Measurements from ENCODE around the gene KLHL13.
"Not testable (repeated sequence)": the region's sequence is repeated elsewhere in the genome, so short reads cannot be mapped to it uniquely, and the experiment has no call there.

Gene KLHL13

GRCh38 chrX:118026631-118027030 lies 90.0 kb downstream of the KLHL13 start:
- TF ChIP-seq, protein P1, sequence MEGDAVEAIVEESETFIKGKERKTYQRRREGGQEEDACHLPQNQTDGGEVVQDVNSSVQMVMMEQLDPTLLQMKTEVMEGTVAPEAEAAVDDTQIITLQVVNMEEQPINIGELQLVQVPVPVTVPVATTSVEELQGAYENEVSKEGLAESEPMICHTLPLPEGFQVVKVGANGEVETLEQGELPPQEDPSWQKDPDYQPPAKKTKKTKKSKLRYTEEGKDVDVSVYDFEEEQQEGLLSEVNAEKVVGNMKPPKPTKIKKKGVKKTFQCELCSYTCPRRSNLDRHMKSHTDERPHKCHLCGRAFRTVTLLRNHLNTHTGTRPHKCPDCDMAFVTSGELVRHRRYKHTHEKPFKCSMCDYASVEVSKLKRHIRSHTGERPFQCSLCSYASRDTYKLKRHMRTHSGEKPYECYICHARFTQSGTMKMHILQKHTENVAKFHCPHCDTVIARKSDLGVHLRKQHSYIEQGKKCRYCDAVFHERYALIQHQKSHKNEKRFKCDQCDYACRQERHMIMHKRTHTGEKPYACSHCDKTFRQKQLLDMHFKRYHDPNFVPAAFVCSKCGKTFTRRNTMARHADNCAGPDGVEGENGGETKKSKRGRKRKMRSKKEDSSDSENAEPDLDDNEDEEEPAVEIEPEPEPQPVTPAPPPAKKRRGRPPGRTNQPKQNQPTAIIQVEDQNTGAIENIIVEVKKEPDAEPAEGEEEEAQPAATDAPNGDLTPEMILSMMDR (IDR thresholded peaks at IDR 0.05) = no peak
- H3K27ac ChIP-seq = no peak overlapping the region
- no peaks in the 10 kb centered on the region for H3K79me2 ChIP-seq
- H2AFZ ChIP-seq = no peak overlapping the region
- H3K9me3 ChIP-seq (ENCODE audit: control insufficient read depth, low read length) = no peaks in the 10 kb centered on the region
- no peaks in the 10 kb centered on the region for H3K4me1 ChIP-seq
- H3K9ac ChIP-seq = no peak overlapping the region
- no peak overlapping the region for H3K4me2 ChIP-seq (ENCODE audit: low read length)
- no peaks in the 10 kb centered on the region for H3K36me3 ChIP-seq (ENCODE audit: control insufficient read depth, insufficient read depth, low read length)
- no peaks in the 10 kb centered on the region for H3K27me3 ChIP-seq (ENCODE audit: control insufficient read depth, insufficient read depth, low read length)
- H3K4me3 ChIP-seq (ENCODE audit: low read depth, low read length) = no peak overlapping the region

DNA sequence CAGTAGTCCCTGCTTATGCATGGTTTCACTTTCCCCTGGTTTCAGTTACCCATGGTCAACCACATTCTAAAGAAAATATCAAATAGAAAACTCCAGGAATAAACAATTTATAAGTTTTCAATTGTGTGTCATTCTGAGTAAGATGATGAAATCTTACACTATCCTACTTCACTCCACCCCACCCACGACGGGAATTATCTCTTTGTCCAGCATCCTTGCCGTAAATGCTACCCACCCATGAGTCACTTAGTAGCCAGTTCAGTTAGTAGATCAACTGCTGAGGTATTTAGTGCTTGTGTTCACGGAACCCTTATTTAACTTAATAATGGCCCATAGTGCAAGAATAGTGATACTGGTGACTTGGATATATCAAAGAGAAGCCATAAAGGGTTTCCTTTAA lies 91.4 kb downstream of the KLHL13 start:
- TF ChIP-seq, protein P1 (IDR thresholded peaks at IDR 0.05) = no peak
- no peaks in the 10 kb centered on the region for H3K36me3 ChIP-seq (ENCODE audit: control insufficient read depth, insufficient read depth, low read length)
- no peak overlapping the region for H2AFZ ChIP-seq
- H3K79me2 ChIP-seq = no peaks in the 10 kb centered on the region
- no peak overlapping the region for H3K4me3 ChIP-seq (ENCODE audit: low read depth, low read length)
- H3K4me2 ChIP-seq (ENCODE audit: low read length) = no peak overlapping the region
- H3K9ac ChIP-seq = no peak overlapping the region
- no peaks in the 10 kb centered on the region for H3K27me3 ChIP-seq (ENCODE audit: control insufficient read depth, insufficient read depth, low read length)
- no peaks in the 10 kb centered on the region for H3K4me1 ChIP-seq
- H3K9me3 ChIP-seq (ENCODE audit: control insufficient read depth, low read length) = no peaks in the 10 kb centered on the region
- no peak overlapping the region for H3K27ac ChIP-seq

- Histone ChIP-seq H3K4me3 (ENCODE audit: low read depth, low read length) (no peak overlapping the region), H3K79me2 (no peaks in the 10 kb centered on the region)
- TF ChIP-seq, protein P1 (IDR thresholded peaks at IDR 0.05) = no peak
These were observed 92.1 kb downstream of the KLHL13 start for GRCh38 chrX:118024482-118024881.

GRCh38 chrX:118022753-118023152 lies 93.9 kb downstream of the KLHL13 start:
- H3K4me3 ChIP-seq (ENCODE audit: low read depth, low read length) = no peak overlapping the region
- H3K27ac ChIP-seq = no peak overlapping the region
- H3K9ac ChIP-seq = no peak overlapping the region
- H3K4me1 ChIP-seq = no peaks in the 10 kb centered on the region
- no peaks in the 10 kb centered on the region for H3K36me3 ChIP-seq (ENCODE audit: control insufficient read depth, insufficient read depth, low read length)
- no peak overlapping the region for H3K4me2 ChIP-seq (ENCODE audit: low read length)
- TF ChIP-seq, protein P1 (IDR thresholded peaks at IDR 0.05) = no peak
- no peaks in the 10 kb centered on the region for H3K79me2 ChIP-seq
- H3K9me3 ChIP-seq (ENCODE audit: control insufficient read depth, low read length) = no peaks in the 10 kb centered on the region
- no peaks in the 10 kb centered on the region for H3K27me3 ChIP-seq (ENCODE audit: control insufficient read depth, insufficient read depth, low read length)
- no peak overlapping the region for H2AFZ ChIP-seq

More at GRCh38 chrX:118024482-118024881, 92.1 kb downstream of the KLHL13 start:
- Histone ChIP-seq H2AFZ (no peak overlapping the region), H3K27ac (no peak overlapping the region), H3K9me3 (ENCODE audit: control insufficient read depth, low read length) (no peaks in the 10 kb centered on the region), H3K9ac (no peak overlapping the region), H3K36me3 (ENCODE audit: control insufficient read depth, insufficient read depth, low read length) (no peaks in the 10 kb centered on the region), H3K27me3 (ENCODE audit: control insufficient read depth, insufficient read depth, low read length) (no peaks in the 10 kb centered on the region), H3K4me1 (no peaks in the 10 kb centered on the region), H3K4me2 (ENCODE audit: low read length) (no peak overlapping the region)

- Histone ChIP-seq H3K9me3 (ENCODE audit: control insufficient read depth, low read length) (no peaks in the 10 kb centered on the region), H3K9ac (no peak overlapping the region), H3K4me1 (no peaks in the 10 kb centered on the region), H3K4me3 (ENCODE audit: low read depth, low read length) (no peak overlapping the region), H3K36me3 (ENCODE audit: control insufficient read depth, insufficient read depth, low read length) (no peaks in the 10 kb centered on the region), H3K79me2 (no peaks in the 10 kb centered on the region), H3K27ac (no peak overlapping the region), H3K27me3 (ENCODE audit: control insufficient read depth, insufficient read depth, low read length) (no peaks in the 10 kb centered on the region), H2AFZ (no peak overlapping the region), H3K4me2 (ENCODE audit: low read length) (no peak overlapping the region)
- TF ChIP-seq, protein P1 (IDR thresholded peaks at IDR 0.05) = no peak
These were observed 100.2 kb downstream of the KLHL13 start for GRCh38 chrX:118016422-118016821.

DNA sequence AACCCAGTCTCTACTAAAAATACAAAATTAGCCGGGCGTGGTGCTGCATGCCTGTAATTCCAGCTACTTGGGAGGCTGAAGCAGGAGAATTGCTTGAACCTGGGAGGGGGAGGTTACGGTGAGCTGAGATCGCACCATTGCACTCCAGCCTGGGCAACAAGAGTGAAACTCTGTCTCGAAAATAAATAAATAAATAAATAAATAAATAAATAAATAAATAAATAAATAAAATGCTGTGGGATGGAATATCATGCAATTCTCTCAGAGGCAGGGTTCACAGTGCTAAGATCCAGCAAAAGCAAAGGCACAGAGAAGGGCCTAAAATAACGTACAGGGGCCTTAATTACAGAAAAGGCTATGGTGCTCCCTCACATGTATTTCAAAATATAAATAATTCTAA lies 114.2 kb downstream of the KLHL13 start:
- not testable (repeated sequence) for H3K4me2 ChIP-seq (ENCODE audit: low read length); H2AFZ ChIP-seq; H3K4me1 ChIP-seq

More for the DNA sequence above, 114.2 kb downstream of the KLHL13 start:
- not testable (repeated sequence) for H3K79me2 ChIP-seq; H3K36me3 ChIP-seq (ENCODE audit: control insufficient read depth, insufficient read depth, low read length); H3K27ac ChIP-seq; H3K9ac ChIP-seq; H3K4me3 ChIP-seq (ENCODE audit: low read depth, low read length); H3K27me3 ChIP-seq (ENCODE audit: control insufficient read depth, insufficient read depth, low read length); H3K9me3 ChIP-seq (ENCODE audit: control insufficient read depth, low read length)
